OCI-LY1 (cell line): ENCODE measurements around the gene PES1.
"Not testable (repeated sequence)": the region's sequence is repeated elsewhere in the genome, so short reads cannot be mapped to it uniquely, and the experiment has no call there.

Experiments used
- H2AFZ ChIP-seq: fragments of 200-600 bp; sonication (generic), shearing (Covaris generic); 2 replicates; pipeline ENCODE4 v1.6.0; 2014; ENCODE audit warnings: antibody characterized with exemption, mild to moderate bottlenecking, low read length
- H3F3A ChIP-seq: fragments of 200-600 bp; sonication (generic), shearing (Covaris generic); 2 replicates; pipeline ENCODE4 v1.6.0; 2014; ENCODE audit warnings: mild to moderate bottlenecking, antibody characterized with exemption, low read length, moderate library complexity; ENCODE audit not compliant: insufficient read depth
- H3K27ac ChIP-seq: fragments of 200-600 bp; sonication (generic); 2 replicates; pipeline ENCODE4 v1.5.1; 2014; ENCODE audit warnings: low read length, mixed run types, mild to moderate bottlenecking, low read depth; ENCODE audit not compliant: poor library complexity, severe bottlenecking
- H3K27me3 ChIP-seq: fragments of 200-600 bp; sonication (generic); 2 replicates; pipeline ENCODE4 v1.6.0; 2014; ENCODE audit warnings: antibody characterized with exemption, mild to moderate bottlenecking, low read length, moderate library complexity; ENCODE audit not compliant: insufficient read depth
- H3K36me3 ChIP-seq: fragments of 200-600 bp; sonication (generic); 2 replicates; pipeline ENCODE4 v1.6.1; 2014; ENCODE audit warnings: mild to moderate bottlenecking, antibody characterized with exemption, low read length, moderate library complexity, mixed read lengths; ENCODE audit not compliant: insufficient read depth
- H3K4me1 ChIP-seq: fragments of 200-600 bp; sonication (generic); 2 replicates; pipeline ENCODE4 v1.5.1; 2014; ENCODE audit warnings: mild to moderate bottlenecking, low read length, moderate library complexity; ENCODE audit not compliant: insufficient read depth, severe bottlenecking
- H3K4me2 ChIP-seq: fragments of 200-600 bp; sonication (generic), shearing (Covaris generic); 2 replicates; pipeline ENCODE4 v1.6.1; 2014; ENCODE audit warnings: low read length
- H3K4me3 ChIP-seq: fragments of 200-600 bp; sonication (generic); 2 replicates; pipeline ENCODE4 v1.5.1; 2014; ENCODE audit warnings: low read length, low read depth, mild to moderate bottlenecking, mixed read lengths; ENCODE audit not compliant: poor library complexity, severe bottlenecking
- H3K79me2 ChIP-seq: fragments of 200-600 bp; shearing (Covaris generic); 2 replicates; pipeline ENCODE4 v1.6.1; 2016; ENCODE audit warnings: mixed run types, low read length, mixed read lengths; ENCODE audit not compliant: insufficient read depth
- H3K9ac ChIP-seq: fragments of 200-600 bp; sonication (generic), shearing (Covaris generic); 2 replicates; pipeline ENCODE4 v1.6.1; 2014; ENCODE audit warnings: mild to moderate bottlenecking, low read length, mixed read lengths
- H3K9me2 ChIP-seq: fragments of 200-600 bp; sonication (generic), shearing (Covaris generic); 2 replicates; pipeline ENCODE4 v1.6.1; 2014; ENCODE audit warnings: low read depth, mild to moderate bottlenecking, low read length, mixed read lengths
- H3K9me3 ChIP-seq: fragments of 200-600 bp; shearing (Covaris generic); 2 replicates; pipeline ENCODE4 v1.6.1; 2014; ENCODE audit warnings: low read length, mixed read lengths
- H4K20me1 ChIP-seq: fragments of 200-600 bp; sonication (generic), shearing (Covaris generic); 2 replicates; pipeline ENCODE4 v1.6.0; 2016; ENCODE audit warnings: mild to moderate bottlenecking, low read length; ENCODE audit not compliant: insufficient read depth
- EZH2 ChIP-seq: fragments of 200-600 bp; sonication (generic), shearing (Covaris generic); IDR thresholded peaks from 2 replicates; pipeline ENCODE4 v1.8.0; 2017; ENCODE audit warnings: borderline replicate concordance, mixed run types, mild to moderate bottlenecking, antibody characterized with exemption, low read length, moderate library complexity, mixed read lengths
- TF ChIP-seq, protein P1 (sequence below): fragments of 200-600 bp; sonication (generic), shearing (Covaris generic); IDR thresholded peaks from 2 replicates; pipeline ENCODE4 v1.5.1; 2017; ENCODE audit warnings: mild to moderate bottlenecking, antibody characterized with exemption, low read length, moderate library complexity, mixed read lengths

The PES1 gene

DNA sequence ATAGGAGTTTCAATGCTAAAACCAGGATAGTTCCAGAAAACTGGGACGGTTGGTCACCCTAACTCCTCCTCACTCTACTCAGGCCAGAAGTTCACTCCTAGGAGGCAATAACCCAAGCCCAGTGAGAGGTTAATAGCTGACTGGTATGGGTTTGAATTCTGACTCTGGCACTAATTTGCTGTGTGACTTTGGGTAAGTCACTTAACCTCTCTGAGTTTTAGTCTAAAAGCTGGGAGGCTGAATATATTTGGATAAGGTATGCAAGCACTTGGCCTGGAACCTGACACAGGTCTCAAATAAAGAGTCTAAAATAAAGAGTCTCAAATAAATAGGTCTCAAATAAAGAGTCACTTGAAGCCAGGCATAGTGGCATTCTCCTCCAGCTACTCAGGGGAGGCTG lies 39.0 kb downstream of the PES1 start:
- no peak overlapping the region for H3K4me3 ChIP-seq
- H3K9me2 ChIP-seq, result no peaks in the 10 kb centered on the region
- no peaks in the 10 kb centered on the region for H3K79me2 ChIP-seq
- no peaks in the 10 kb centered on the region for H3K36me3 ChIP-seq
- no peaks in the 10 kb centered on the region for H3K9me3 ChIP-seq
- no peaks in the 10 kb centered on the region for H4K20me1 ChIP-seq
- H3K4me1 ChIP-seq, result no peaks in the 10 kb centered on the region
- H3K27ac ChIP-seq, result no peak overlapping the region
- H3K27me3 ChIP-seq, result no peaks in the 10 kb centered on the region
- H3K9ac ChIP-seq, result no peak overlapping the region
- no peak for TF ChIP-seq EZH2
- TF ChIP-seq, protein P1, sequence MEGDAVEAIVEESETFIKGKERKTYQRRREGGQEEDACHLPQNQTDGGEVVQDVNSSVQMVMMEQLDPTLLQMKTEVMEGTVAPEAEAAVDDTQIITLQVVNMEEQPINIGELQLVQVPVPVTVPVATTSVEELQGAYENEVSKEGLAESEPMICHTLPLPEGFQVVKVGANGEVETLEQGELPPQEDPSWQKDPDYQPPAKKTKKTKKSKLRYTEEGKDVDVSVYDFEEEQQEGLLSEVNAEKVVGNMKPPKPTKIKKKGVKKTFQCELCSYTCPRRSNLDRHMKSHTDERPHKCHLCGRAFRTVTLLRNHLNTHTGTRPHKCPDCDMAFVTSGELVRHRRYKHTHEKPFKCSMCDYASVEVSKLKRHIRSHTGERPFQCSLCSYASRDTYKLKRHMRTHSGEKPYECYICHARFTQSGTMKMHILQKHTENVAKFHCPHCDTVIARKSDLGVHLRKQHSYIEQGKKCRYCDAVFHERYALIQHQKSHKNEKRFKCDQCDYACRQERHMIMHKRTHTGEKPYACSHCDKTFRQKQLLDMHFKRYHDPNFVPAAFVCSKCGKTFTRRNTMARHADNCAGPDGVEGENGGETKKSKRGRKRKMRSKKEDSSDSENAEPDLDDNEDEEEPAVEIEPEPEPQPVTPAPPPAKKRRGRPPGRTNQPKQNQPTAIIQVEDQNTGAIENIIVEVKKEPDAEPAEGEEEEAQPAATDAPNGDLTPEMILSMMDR, result no peak
- no peak overlapping the region for H2AFZ ChIP-seq
- no peaks in the 10 kb centered on the region for H3F3A ChIP-seq
- no peak overlapping the region for H3K4me2 ChIP-seq

DNA sequence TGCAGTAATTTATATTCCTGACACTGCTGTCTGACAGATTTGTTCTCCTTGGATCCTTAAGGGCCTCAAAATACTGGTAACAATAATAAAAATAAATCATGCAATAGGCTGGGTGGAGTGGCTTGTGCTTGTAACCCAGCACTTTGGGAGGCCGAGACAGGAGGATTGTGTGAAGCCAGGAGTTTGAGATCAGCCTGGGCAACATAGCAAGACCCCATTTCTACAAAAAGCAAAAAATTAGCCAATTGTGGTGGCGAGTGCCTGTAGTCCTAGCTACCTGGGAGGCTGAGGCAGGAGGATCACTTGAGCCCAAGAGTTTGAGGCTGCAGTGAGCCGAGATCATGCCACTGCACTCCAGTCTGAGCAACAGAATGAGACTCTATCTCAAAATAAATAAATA lies 39.9 kb downstream of the PES1 start:
- not testable (repeated sequence) for H3K36me3 ChIP-seq, H3F3A ChIP-seq, H3K4me3 ChIP-seq, H4K20me1 ChIP-seq, H3K4me2 ChIP-seq, H3K27me3 ChIP-seq, H3K4me1 ChIP-seq, H3K27ac ChIP-seq, H3K9me2 ChIP-seq, H3K9me3 ChIP-seq, H3K79me2 ChIP-seq, H3K9ac ChIP-seq, H2AFZ ChIP-seq

DNA sequence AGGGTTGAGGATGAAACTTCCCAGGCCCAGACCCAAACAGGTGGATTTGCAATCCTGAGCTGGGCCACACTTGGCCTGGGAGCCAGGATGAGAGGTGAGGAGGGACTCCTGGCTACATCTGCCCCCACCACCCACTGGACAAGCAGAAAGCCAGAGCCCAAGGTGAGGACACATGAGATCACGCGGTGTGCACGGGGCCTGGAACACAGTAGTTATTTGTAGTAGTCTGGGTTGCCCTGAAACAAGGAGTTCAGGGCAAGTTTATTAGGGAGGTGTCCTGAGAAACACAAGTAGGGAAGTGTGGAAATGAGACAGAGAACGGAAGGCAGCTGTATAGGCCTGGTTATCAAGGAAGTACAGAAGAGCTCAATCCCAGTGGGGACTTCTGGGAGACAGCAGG lies 44.5 kb downstream of the PES1 start:
- Histone ChIP-seq H4K20me1 (no peaks in the 10 kb centered on the region), H3K9me2 (no peaks in the 10 kb centered on the region), H3K27ac (no peak overlapping the region), H3K36me3 (no peaks in the 10 kb centered on the region), H2AFZ (no peak overlapping the region), H3K4me1 (no peaks in the 10 kb centered on the region), H3K79me2 (no peaks in the 10 kb centered on the region), H3F3A (no peaks in the 10 kb centered on the region), H3K27me3 (no peaks in the 10 kb centered on the region), H3K4me3 (no peak overlapping the region), H3K4me2 (no peak overlapping the region), H3K9me3 (no peaks in the 10 kb centered on the region), H3K9ac (no peak overlapping the region)
- TF ChIP-seq, protein P1, result no peak

DNA sequence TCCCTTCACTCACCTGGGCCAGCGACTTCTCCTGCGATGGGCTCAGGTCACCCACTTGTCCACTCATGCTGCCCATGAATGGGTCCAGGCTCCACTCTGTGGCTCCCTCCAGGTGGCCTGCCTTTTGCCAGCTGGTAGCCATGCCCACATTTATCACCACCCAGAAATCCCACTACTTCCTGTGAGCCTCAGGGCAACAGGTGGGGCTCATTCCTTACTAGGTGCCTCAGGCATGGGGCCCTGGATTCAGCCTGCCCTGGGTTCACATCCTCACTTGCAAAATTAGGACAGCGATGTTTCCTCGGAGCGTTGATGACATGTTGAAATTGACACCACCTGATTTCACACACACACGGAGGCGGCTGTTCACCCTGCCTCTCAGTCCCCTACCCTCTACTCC lies 45.1 kb downstream of the PES1 start, which contains the start of gene SEC14L6:
Gene SEC14L6, minus strand, starts transcription at position 126 of the 400 bp plus-strand sequence. Its CDS starts 59 bp downstream, at position 67.
- H3K36me3 ChIP-seq, result no peaks in the 10 kb centered on the region
- H3K79me2 ChIP-seq, result no peaks in the 10 kb centered on the region
- no peak within 1 kb of the TSS for H3K9ac ChIP-seq
- no peaks in the 10 kb centered on the region for H3K4me1 ChIP-seq
- H3K9me2 ChIP-seq, result no peaks in the 10 kb centered on the region
- no peaks in the 10 kb centered on the region for H3K9me3 ChIP-seq
- H3K4me3 ChIP-seq, result no peak within 1 kb of the TSS
- no peaks in the 10 kb centered on the region for H3F3A ChIP-seq
- TF ChIP-seq EZH2, result no peak
- TF ChIP-seq, protein P1, result no peak
- H3K27me3 ChIP-seq, result no peaks in the 10 kb centered on the region
- no peak within 1 kb of the TSS for H3K27ac ChIP-seq
- H2AFZ ChIP-seq, result no peak within 1 kb of the TSS
- H3K4me2 ChIP-seq, result no peak within 1 kb of the TSS
- H4K20me1 ChIP-seq, result no peaks in the 10 kb centered on the region
